GM21515 (cell line): ENCODE results near the gene PKNOX2.

ENCODE experiments used
- ATAC-seq: cut with Tn5 transposase; IDR thresholded peaks from one replicate; pipeline ENCODE4 v1.9.1; 2021; ENCODE audit not compliant: unreplicated experiment

PKNOX2 gene

GRCh38 chr11:125376117-125376516 lies 211.6 kb downstream of the PKNOX2 start:
- ATAC-seq: no peak

DNA sequence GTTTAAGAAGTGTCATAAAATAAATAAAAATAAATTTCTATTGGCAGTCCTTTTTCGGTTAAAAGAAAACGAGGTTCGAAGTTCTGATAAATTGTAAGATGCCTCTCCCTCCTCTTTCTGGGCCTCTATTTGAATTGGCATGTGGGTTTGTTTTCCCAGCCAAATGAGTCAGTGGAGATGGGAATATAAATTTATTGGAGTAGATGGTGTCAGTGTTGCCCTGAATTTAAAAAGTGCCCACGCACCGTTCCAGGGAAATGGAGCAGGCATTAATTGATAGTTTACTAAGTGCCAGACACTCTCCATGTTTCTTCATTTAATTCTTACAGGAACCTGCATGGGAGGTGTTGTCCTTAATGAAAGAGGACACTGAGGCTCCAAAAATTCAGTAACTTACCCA lies 212.3 kb downstream of the PKNOX2 start:
- no peak for ATAC-seq

DNA sequence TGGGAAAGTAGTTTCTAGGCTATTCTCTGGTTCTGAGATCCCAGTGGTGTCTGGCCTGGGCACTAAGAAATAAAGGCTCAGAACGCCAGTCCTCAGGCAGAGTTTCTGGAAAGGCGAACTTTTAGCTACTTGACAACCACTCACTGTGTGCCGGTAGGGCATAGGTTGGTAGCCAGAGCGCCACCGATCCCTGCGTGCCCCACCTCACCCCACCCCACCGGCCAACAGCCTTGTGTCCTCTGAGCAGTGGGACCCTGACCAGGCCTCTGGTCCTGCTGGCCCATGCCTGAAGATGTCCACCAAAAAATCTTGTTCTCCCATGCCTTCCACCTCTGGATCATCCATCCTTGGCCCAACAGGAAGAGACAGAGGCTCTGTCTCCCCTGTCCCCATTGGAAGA lies 213.5 kb downstream of the PKNOX2 start:
- ATAC-seq: no peak

DNA sequence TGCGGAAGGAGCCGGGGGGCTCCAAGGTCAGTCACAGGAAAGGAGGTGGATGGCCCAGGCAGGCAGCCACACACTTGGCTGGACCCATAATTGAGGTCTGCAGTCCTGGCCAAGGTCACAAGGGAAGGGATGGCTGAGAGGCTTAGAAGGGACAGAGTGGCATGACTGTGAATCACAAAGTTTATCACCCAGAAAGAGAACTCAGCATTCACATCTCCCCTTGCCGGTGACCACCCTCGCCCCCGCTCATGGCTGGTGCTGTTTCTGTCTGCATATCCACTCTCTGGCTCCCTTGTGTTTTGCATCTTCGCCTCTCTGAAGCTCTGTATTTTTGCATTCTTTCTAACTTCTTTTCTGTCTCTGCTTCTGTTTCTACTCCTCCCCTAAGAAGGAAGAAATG lies 214.0 kb downstream of the PKNOX2 start:
- ATAC-seq: no peak

GRCh38 chr11:125379565-125379964 lies 215.0 kb downstream of the PKNOX2 start:
- no peak for ATAC-seq

DNA sequence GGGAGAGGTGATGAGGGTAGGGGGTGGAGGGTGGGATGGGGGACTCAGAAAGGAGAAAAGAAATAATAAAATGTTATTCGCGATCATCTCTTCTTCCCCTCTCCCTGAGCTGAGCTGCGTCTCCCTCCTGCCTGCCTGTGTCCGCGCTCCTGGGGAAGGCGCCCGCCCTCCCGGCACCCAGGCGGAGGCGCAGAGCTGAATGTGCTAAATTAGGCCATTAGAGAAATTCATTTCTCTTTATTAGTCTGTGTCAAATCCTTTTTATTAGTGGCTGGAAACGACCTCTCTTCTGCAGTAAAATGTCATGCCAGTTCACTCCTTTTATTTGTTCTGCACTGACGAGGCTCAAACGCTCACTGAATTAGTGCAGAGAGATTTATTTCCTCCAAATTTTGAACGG lies 215.4 kb downstream of the PKNOX2 start:
- no peak for ATAC-seq

DNA sequence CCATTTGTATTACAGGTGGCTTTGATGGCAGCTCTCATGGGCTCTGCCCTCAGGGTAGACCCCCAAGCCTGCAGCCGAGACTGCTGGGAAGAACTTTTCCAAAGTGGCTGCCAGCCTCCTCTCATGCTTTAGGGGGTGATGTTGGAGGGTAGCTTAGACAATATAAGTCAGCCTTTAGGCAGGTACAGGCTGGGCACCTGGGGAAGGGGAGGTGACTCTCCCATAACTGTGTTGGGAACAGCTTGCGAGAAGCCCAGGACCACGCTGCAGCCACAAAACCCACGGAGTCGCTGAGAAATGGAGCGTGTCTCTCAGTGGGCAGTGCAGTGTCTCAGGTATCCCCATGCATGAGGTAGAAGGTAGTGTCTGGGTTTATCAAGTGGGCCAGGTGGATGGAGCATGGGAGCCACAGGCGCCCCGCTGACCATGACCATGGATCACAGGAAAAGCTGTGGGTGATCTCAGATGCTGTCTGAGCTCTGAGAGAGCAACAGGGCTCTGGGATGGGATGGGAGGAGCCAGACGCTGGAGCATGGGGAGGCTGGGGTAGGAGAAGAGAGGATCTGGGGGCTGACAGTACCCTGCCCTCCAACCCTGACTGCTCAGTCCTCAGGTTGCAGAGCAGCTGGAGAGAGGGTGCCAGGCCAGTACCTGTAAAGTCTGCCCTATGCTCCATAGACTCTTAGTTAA lies 216.3 kb downstream of the PKNOX2 start:
- ATAC-seq: no peak

DNA sequence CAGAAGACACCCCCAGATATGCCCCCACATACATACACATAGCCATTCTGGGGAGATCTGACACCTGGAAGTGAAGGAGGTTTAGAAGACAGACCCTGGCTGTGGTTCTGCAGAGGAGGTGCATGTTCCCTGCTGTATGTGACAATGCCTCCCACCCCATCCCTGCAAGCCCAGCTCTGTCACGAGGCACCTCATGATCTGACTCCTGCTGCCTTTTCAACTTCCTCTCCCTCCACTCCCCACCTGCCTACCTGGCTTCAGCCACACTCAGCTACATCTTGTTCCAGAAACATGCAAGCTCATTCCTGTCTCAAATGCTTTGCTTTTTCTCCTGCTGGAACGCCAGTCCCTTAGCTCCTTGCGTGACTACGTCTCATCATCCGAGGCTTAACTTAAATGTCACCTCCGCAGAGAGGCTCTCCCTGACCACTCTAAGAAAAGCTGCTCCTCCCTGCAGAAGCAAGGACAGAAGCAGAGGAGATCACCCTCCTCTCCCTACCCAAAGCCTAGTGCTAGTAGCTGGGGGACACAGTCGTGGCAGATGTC lies 217.0 kb downstream of the PKNOX2 start:
- ATAC-seq: no peak

DNA sequence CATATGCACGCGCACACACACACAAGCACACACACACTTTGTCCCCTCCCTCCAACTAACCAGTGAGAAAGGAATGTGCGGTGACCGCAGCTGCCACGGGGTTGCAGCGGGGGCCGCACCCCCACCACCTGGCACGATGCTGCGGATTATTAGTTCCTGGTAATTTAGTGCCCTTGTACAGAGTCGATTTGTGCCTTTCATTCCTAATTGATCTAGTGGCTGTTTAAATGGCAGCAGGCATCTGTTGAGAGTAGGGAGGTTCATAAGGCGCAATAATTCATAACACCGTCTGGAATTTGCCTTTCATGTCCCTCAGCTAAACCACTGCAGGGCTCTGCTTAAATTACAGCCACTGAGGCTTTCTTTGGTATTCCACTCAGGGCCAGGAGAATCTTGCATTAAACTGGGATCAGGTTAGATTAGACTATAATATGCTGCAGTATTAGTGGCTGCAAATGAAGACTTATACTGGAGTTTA lies 217.8 kb downstream of the PKNOX2 start:
- no peak for ATAC-seq

DNA sequence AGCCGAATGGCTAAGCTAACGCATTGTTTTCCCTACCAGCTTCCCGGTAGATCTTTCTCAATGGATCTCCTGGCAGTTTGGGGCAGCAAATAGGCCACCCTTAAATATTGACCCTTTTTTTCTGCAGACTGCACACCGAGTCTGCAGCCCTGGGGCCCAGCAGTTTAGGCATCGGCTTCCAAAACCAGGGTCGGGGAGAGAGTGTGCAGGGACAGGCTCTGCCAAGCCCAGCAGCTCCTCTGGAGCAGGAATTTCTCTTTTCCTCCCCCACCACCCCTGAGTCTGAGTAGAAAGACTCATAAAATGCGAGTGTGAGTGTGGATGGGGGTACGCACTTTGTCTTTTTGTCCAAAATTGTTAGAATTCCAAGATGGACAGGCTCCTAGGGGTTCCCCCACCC lies 218.3 kb downstream of the PKNOX2 start:
- no peak for ATAC-seq

DNA sequence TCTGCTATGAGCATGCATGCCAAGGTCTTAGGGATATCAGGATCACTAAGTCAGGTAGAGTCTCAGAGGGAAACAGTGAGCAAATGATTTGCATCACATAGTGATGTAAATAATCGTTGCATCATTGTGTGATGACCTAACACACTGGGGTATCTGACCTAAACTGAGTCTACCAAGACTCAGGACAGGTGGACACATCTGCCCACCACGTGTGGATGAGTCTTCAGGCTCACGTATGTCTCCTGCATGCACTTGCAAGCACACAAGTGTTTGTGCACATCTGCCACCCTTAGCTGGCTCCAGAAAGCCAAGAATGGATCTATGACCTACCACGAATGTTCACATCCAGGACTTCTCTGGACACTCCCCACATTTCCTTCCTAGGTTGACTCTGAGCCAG lies 220.3 kb downstream of the PKNOX2 start:
- ATAC-seq: no peak

DNA sequence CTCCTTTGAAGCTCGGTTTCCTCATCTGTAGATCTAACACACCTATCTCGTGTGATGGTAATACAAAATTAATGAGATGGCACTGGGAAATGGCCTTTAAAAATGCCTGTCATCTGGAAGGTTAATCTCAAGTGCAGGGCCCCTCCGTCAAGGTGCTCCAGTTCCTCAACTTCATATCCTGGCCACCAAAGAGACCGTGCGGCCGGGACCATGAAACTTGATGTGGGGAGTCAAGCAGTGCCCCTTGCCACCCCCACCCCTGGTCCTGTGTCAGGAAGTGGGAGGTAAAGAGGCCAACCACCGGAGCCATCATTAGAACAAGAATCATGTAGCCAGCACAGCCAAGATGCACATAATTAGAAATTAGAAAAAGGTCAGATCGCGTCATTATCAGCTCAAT lies 223.3 kb downstream of the PKNOX2 start:
- no peak for ATAC-seq

GRCh38 chr11:125388611-125389010 lies 224.1 kb downstream of the PKNOX2 start:
- ATAC-seq: no peak

- no peak for ATAC-seq
These were observed 225.0 kb downstream of the PKNOX2 start for GRCh38 chr11:125389339-125390166.

DNA sequence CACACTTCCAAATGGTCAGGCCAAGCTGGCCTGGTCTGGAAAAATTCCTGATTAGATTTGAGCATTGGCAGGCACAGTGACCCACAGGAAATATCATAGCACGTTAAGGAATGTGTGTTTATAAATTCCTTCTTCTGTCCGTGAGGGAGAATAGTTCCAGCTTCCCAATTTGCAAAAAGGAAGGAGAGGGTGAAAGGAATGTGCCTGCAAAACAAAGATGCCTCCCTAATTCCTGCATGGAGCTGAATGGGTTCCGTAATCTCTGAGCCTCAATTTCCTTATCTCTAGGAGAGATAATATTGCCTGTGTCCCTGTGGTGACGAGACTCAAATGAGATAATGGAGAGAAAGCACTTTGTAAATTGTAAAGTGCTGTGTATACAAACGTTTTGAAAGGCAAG lies 226.4 kb downstream of the PKNOX2 start:
- no peak for ATAC-seq

DNA sequence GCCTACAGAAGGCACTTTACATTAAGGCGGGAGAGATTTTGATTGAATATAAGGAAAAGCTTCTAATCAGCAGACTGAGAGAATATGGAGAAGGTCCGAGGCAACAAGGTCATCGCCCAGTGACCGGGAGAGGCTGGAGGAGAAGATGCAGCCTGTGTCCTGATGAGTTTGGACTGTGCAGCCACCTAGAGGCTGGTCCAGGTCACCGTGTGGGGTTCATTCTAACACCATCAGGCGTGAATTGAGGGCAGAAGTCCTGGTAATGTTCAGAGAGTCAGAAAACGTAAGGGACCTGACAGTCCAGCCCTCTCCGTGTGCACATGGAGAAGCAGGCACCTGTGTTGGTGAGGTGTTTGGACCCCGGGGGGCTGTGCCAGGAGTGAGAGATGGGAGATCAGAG lies 228.8 kb downstream of the PKNOX2 start:
- ATAC-seq: no peak

DNA sequence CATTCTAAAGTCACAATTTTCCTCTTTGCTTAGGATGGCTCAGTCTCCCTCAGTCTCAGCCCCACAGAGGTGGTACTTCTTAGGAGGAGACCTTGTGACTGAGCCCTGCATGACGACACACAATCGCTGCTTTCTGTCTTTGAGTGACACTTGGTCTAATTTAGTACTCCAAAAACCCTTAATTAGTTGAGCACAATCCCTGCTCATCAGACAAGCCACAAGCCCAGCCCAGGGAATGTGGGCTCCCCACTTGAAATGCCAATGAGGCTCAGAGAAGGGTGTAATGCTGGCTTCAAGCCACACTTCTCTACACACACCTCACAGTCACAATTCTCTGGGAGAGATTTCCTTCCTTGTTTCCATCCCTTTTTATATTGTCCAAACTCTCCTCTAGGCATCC lies 229.7 kb downstream of the PKNOX2 start:
- no peak for ATAC-seq

- no peak for ATAC-seq
These were observed 232.9 kb downstream of the PKNOX2 start for GRCh38 chr11:125397421-125397820.

DNA sequence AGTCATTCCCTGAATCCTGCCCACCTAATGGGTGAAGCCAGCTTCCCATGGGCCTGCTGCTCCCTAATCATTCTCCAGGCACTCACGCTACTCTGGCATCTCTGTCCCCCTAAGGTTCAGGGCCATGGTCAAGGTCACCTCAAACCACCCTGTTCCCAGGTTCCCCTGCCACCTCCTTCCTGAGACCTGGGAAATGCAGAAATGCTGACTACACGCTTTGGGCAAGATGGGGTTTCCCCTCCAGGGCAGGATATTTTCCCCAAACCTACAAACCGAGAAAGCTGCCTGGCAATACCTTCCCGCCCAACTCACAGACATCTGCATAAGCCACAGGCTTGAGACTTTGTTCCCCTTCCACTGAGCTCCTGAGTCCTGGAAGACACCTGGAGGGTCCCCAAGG lies 233.9 kb downstream of the PKNOX2 start:
- ATAC-seq: no peak

DNA sequence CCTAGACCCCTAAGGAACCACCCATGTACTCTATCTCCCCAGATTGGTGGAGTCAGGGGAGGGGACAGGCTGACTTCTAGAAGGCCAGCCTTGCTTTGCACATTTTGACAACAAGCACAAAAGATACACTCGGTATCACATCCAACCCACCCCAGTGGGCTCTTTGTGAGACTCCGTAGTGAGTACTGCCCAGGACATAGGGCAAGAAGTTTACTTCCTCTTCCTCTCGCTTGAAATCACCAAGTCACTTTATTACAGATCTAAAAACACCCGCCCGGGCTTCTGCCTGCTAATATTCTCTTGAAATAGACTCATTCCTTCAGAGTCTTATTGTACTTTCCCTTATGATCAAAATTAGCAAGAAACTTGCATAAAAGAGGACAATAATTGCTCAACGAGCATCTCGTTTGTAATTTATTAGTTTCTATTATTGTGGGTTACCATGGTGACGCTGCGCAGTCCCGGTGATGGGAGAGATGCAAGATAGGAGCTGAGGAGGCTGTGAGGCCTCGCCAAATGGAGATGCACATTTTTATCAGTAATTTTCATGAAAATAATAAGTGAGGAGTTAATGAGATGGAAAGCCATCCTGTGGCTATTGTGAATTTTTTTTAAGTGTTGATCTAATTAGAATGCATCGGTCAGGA lies 234.6 kb downstream of the PKNOX2 start:
- no peak for ATAC-seq

DNA sequence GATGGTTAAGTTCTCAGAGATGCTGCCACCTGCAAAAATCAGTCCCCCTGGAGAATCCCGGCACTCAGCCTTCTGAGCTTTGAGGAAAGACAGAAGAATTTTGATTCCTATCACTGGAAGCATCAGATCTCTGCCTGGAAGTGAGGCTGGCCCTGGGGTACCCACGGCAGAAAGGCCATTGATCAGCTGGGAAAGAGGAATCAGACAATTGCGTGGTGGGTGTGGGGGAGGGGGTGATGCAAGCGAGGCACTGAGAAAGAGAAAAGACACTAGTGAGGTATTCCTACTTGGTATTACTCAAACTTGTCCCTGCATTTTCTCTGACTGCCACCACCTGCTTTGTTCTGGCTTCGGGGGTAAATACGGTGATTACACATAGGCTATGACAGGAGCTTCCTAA lies 235.4 kb downstream of the PKNOX2 start:
- no peak for ATAC-seq

GRCh38 chr11:125401235-125401634 lies 236.7 kb downstream of the PKNOX2 start:
- no peak for ATAC-seq
